ELR (cell line): Measurements from ENCODE around the gene CASP3.
"Not testable (repeated sequence)": the region's sequence is repeated elsewhere in the genome, so short reads cannot be mapped to it uniquely, and the experiment has no call there.

ENCODE experiments used
- DNase-seq: peaks from one replicate; pipeline ENCODE4 v3.0.0-alpha.2; 2015; ENCODE audit warnings: low read depth

The CASP3 gene

DNA sequence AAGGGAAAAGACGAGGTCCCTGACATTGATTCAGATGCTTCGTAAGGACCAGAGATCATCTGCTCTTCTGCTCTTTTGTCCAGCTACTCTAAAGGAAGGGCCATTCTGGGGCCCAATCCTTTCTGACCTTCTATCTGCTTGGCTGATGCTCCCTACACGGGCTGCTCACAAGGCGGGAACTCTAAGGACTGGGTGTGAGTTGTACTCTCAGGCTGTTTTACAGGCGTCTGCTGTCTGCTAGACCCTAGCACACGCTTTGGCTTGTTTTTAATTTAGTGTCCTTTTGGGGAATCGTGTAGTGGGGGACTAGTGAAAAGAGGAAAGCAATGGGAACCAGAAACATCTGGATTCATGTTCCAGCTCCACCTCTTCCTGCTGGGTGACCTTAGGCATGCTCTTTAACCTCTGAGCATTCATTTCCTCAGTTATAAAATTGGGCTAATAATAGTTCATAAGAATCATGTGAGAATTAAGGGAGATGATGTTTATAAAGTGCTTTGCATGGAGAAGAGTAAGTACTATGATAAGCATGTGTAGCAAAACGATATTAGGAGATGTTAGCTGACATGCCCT is 53.1 kb downstream of the CASP3 start:
- DNase-seq: no peak

DNA sequence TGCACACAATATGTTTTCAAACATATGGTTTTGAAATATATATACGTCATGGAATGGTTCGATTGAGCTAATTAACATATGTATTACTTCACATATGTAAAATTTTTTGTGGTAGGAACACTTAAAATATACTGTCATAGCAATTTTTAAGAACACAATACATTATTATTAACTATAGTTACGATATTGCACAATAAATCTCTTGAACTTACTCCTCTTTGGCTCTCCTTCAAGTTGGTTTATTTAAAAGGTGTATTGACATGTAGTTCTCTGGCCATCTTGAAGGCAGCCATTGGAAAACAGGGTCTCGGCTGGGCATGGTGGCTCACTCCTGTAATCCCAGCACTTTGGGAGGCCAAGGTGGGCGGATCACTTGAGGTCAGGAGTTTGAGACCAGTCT is 53.8 kb downstream of the CASP3 start:
- no peak for DNase-seq

DNA sequence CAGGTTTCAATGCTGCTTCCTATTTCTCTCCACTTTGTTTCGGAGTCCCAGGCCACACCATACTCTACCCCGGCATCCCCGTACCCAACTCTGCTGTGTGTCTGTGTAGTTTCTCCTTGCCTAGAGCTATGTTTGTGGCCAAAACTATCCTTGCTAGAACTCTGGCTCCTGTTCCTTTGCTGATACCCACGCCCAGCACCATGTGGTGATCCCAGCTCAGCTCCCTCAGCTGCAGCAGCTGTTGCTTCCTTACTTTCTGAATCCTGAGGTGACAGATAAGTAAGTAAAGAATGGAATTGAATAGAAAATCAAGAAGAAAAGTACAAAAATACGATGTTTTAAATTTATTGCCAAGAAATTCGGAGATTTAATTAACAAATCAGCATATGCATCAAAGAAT is 55.8 kb downstream of the CASP3 start:
- no peak for DNase-seq

DNA sequence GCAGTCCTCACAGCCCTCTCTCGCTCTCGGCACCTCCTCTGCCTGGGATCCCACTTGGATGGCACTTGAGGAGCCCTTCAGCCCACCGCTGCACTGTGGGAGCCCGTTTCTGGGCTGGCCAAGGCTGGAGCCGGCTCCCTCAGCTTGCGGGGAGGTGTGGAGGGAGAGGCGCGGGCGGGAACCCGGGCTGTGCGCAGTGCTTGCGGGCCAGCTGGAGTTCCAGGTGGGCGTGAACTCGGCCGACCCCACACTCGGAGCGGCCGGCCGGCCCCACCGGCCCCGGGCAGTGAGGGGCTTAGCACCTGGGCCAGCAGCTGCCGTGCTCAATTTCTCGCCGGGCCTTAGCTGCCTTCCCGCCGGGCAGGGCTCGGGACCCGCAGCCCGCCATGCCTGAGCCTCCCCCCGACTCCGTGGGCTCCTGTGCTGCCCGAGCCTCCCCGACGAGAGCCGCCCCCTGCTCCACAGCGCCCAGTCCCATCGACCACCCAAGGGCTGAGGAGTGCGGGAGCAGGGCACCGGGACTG is 57.4 kb downstream of the CASP3 start:
- not testable (repeated sequence) for DNase-seq

DNA sequence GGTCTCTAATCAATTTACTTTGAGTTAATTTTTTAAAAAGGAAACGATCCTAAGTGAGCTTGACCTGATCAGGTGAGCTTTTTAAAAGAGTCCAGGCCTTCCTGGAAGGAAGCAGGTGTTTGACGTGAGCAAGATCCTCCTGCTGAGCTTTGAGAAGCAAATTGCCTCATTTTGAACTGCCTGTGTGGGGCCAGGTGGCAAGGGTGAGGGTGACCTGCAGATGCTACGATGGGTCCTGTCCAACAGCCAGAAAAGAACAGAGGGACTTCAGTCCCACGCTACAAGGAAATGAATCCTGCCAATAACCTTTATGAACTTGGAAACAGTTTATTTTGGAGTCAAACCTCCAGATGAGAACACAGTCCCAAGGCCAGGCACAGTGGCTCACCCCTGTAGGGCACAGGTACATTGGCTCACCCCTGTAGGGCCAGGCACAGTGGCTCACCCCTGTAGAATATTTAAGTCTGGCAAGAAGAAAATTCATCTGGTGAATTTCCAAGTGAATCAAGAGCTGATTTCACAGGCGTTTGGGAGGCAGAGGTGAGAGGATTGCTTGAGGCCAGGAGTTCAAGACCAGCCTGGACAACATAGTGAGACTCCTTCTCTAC is 58.1 kb downstream of the CASP3 start:
- DNase-seq: no peak

DNA sequence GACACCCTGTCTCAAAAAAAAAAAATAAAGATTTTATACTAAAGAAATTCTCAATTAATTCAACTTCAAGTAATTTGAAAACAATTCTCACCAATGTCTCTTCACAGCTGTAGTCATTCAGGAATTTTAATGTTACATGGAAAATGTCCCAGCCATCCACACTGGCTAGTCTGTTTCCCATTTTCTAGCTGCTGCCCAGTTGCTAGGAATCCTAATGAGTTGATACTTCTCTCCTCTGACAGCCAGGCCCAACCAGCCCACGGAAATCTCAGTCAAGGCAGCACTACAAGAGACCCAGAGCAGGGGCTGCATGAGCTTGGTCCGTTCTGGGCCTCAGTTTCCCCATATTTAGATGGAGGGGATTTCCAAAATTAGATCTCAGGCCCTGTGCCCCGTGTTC is 59.1 kb downstream of the CASP3 start:
- no peak for DNase-seq

DNA sequence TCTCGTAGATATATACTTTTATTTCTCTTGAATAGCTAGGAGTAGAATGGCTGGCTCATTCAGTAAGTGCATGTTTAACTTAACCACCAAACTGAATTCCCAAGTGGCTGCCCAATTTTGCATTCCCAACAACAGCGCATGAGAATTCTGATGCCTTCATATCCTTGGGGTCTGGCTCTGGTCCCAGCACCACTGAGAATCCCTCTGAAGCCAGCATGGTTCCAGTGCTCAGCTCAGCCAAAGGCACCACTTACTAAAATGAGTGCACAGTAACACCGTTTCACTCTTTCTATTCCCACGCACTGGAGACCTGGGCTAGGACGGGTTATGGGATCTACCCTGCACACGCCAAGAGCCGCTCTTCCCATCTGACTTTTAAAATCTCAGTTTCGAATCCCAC is 60.4 kb downstream of the CASP3 start:
- no peak for DNase-seq

DNA sequence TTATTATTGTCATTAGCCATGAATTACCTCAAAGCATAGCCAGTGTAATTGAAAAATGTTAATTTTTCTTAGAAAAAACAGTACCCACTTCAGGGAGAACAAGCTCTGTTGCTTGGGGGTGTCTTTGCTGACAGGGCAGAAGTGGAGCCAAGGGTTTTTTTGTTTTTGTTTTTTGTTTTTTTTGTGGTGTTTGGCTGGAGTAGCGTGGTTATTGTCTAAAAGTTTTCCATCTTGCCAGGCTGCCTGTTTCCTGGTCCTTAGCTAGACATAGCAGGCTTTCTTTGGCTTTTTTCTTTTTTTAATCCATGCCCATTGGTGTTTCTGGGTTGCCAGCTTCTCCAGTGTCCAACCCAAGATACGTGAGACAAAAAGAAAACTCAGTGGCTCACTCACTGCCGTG is 61.5 kb downstream of the CASP3 start:
- DNase-seq: no peak

DNA sequence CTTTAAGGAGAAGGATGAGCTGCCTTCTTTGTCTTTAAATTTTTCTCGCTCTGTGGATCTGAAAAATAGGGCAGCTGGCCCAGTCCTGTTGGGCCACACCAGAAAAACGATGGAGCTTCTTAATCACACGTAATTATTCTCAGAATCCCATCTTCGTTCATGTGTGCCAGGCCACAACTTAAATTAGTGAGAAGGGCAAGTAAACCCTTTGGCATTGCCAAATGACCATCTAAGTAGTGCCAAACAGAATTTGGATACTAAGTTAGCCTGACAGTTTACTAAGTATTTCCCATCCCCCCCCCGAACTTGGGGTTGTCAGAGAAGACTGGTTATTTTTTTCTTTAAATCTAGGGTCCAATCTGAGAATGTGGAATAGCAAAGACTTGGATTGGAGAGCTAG is 62.0 kb downstream of the CASP3 start:
- DNase-seq: no peak

DNA sequence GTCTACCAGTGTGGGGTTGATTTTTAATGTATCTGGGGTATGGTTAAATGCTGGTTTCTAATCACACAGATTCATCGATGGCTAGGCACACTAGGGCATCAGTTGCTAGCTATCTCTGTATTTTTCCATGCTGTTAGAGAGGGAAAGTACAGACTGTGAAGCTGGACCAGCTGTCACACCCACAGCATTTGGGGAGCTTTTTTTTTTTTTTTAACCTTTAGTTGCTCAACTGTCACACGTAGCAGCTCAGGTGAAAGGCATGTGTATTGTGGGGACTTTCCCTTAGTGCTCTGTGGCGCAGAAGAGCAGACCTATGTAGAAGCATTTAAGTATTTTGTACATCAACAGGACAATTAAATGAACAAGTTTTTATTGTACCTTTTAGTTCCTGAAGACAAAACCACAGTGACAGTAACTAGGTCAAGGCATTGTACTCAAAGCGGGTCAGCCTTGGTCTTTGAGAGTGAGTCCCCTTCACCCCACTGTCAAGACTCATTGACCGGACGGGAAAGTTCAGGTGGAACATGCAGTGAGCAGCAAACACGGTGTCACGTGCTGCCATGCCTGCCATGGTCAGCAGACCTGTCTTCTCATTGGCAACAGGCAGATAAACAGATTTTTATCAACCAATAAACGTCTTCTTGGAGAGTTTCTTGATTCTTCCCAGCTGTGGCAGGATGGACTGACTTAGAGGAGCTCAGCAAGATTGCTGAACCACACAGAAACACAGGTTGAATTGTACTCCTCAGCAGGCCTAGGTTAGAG is 65.3 kb downstream of the CASP3 start:
- DNase-seq: no peak
